Measurements from ENCODE around the gene TMEM143.

The TMEM143 gene

DNA sequence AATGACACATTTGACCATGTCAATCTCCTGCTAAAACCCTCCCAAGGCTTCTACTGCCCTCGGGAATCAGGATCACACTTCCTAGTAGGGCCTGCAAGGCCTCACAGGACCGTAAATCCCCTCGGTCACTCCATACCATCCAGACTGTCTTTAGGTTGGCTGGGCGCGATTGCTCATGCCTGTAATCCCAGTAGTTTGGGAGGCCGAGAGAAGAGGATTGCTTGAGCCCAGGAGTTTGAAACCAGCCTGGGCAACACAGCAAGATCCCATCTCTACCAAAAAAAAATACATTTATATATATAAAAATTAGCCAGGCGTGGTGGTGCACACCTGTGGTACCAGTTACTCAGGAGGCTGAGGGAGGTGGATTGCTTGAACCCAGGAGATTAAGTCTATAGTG, 15.0 kb downstream of the TMEM143 start:
- TF ChIP-seq, protein P1, sequence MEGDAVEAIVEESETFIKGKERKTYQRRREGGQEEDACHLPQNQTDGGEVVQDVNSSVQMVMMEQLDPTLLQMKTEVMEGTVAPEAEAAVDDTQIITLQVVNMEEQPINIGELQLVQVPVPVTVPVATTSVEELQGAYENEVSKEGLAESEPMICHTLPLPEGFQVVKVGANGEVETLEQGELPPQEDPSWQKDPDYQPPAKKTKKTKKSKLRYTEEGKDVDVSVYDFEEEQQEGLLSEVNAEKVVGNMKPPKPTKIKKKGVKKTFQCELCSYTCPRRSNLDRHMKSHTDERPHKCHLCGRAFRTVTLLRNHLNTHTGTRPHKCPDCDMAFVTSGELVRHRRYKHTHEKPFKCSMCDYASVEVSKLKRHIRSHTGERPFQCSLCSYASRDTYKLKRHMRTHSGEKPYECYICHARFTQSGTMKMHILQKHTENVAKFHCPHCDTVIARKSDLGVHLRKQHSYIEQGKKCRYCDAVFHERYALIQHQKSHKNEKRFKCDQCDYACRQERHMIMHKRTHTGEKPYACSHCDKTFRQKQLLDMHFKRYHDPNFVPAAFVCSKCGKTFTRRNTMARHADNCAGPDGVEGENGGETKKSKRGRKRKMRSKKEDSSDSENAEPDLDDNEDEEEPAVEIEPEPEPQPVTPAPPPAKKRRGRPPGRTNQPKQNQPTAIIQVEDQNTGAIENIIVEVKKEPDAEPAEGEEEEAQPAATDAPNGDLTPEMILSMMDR (IDR thresholded peaks at IDR 0.05; ENCODE audit: control insufficient read depth, insufficient read depth, low read depth, low read length, missing control alignments), result no peak
- DNase-seq (ENCODE audit: low read depth), result no peak
- no peak overlapping the region for H3K4me3 ChIP-seq (ENCODE audit: control insufficient read depth, low read depth, low read length)

DNA sequence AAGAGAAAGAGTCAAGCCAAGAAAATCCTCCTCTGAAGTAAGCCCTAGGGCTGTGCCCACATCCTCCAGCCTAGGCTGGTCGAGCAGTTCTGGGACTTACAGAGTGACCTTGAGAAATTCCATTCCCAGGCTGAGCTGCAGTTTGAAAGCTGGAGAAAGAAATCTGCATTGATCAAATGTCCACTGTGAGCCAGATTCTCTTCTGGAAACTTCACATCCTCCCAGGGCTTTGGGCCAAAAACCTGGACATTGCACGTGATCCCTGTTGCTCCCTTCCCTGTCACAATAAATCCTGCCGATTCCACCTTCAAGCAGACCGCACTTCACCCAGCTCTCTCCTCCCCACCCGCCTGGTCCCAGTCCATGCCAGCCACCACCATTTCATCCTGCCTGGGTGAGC, 15.7 kb downstream of the TMEM143 start:
- no peak overlapping the region for H3K4me3 ChIP-seq (ENCODE audit: control insufficient read depth, low read depth, low read length)
- TF ChIP-seq, protein P1 (IDR thresholded peaks at IDR 0.05; ENCODE audit: control insufficient read depth, insufficient read depth, low read depth, low read length, missing control alignments), result no peak
- DNase-seq (ENCODE audit: low read depth), result no peak

DNA sequence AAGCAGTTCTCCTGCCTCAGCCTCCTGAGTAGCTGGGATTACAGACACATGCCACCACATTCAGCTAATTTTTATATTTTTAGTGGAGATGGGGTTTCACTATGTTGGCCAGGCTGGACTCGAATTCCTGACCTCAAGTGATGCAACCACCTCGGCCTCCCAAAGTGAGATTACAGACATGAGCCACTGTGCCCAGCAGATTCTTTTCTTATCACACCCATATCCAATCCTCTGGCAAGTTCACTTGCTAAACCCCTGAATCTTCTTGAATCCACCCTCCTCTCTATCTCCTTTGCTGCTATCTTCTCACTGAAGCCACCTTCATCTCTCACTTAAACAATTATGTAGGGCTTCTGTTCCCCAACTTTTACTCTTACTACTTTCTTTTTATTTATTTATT, 17.5 kb downstream of the TMEM143 start:
- TF ChIP-seq, protein P1 (IDR thresholded peaks at IDR 0.05; ENCODE audit: control insufficient read depth, insufficient read depth, low read depth, low read length, missing control alignments), result no peak
- no peak overlapping the region for H3K4me3 ChIP-seq (ENCODE audit: control insufficient read depth, low read depth, low read length)
- DNase-seq (ENCODE audit: low read depth), result no peak

DNA sequence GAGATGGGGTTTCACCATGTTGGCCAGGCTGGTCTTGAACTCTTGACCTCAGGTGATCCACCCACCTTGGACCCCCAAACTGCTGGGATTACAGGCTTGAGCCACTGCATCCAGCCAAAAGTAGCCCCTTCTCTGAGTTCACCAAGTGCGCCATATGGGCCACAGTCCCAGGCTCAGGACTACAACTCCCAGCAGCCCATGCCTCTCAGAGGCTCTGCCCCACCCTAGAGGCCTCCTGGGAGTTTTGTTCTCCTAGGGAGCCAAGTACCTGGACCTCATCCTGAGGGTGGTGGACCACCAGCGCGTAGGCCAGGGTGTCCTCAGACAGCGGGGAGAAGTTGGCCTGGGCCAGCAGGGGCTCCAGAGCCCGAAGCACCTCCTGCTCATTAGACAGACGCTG, 18.8 kb downstream of the TMEM143 start:
- H3K4me3 ChIP-seq (ENCODE audit: control insufficient read depth, low read depth, low read length), result no peak overlapping the region
- TF ChIP-seq, protein P1 (IDR thresholded peaks at IDR 0.05; ENCODE audit: control insufficient read depth, insufficient read depth, low read depth, low read length, missing control alignments), result no peak
- DNase-seq (ENCODE audit: low read depth), result no peak

DNA sequence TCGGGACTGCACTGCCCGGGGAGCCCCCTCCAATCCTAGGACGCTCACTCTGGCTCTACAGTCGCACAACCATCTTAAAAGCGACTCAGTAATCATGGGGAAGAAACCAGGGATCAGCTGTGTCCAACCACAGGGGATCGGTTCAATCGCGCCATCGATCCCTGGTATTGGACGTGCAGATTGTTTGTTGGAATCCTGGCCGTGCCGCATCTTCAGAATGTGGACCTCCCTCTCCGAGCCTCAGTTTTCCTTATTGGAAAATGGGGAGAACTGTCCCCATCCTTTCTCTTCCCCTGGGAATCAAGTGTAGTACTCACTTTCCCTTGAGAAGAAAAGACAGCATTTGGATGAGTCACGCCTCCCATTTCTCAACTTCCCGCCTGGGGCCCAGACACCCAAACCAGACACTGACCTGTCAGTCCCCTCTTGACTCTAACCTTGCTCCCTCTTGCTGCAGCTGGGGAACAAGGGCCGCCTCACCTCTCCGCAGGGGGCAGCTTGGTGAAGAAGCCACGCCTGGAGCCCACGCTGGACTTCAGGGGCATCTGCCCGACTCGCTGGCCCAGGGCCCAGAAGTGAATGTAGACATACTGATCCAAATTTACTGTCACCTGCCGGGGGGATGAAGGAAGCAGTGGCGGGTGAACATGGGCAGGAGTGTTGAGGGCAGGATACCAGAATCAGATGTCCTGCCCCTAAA, 20.7 kb downstream of the TMEM143 start:
- TF ChIP-seq, protein P1 (IDR thresholded peaks at IDR 0.05; ENCODE audit: control insufficient read depth, insufficient read depth, low read depth, low read length, missing control alignments), result no peak
- no peak for DNase-seq (ENCODE audit: low read depth)
- no peak overlapping the region for H3K4me3 ChIP-seq (ENCODE audit: control insufficient read depth, low read depth, low read length)

DNA sequence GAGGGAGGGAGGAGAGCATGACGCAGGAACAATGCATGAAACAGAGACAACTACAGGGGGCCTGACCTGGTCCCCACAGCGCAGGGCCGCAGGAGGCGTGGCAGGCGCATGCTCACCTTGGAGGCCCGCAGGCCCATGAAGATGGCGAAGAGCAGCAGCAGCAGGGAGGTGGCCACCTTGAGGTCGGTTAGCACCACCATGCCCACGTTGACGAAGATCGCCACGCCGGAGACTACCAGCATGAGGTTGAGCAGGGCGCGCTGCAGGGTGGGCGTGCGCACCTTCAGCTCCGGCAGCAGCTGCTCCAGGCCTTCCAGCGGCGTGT, 21.4 kb downstream of the TMEM143 start:
- no peak overlapping the region for H3K4me3 ChIP-seq (ENCODE audit: control insufficient read depth, low read depth, low read length)
- no peak for DNase-seq (ENCODE audit: low read depth)
- TF ChIP-seq, protein P1 (IDR thresholded peaks at IDR 0.05; ENCODE audit: control insufficient read depth, insufficient read depth, low read depth, low read length, missing control alignments), result no peak

Data from AG09309 (cell line).